Fibroblast of skin of left biceps (primary cell): Measurements from ENCODE around the gene SSNA1.

Experiments used
- DNase-seq, 2 experiments: peaks; one replicate each; pipeline ENCODE4 v3.0.0-alpha.2; 2013; ENCODE audit warnings: low read depth in 2 of 2

The SSNA1 gene

GRCh38 chr9:137152844-137153405 is 35.6 kb upstream of the SSNA1 start:
- DNase-seq, result no peak

- DNase-seq, result peak in 1 of 2 experiments; percentile 9
Measured at GRCh38 chr9:137156567-137157375, 31.7 kb upstream of the SSNA1 start.

DNA sequence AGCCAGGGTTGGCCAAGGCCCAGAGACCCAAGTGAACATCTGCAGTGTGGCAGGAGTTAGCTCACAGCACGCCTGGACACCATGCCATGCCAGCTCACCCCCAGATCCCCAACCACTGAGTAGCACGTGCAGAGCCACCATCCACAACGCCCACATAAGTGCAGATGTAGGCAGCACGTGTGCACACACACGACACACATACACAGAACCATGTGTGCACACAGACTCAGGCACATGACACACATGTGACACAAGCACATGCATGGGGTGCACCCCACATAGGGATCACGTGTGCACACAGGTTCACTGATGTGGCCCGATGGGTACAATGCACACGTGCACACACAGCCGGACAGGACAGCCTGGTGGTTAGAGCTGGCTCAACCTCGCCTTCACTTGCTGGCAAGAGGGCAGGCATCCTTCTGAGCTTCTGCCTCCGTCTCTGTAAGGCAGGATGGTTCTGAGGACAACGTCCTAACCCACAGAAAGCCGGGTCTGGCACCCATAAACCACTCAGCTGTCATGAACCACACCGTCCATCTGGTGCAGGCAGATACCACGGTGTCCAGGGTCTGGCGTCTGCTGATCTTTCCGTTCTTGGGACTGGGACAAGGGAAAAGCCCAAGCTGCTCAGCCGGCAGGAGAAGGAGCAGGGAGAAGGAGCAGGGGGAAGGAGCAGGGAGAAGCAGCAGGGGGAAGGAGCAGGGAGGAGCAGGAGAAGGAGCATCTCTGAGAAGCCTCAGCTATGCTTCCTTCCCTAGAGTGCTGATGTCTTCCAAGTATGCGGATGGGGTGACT is 30.7 kb upstream of the SSNA1 start:
- no peak for DNase-seq

DNA sequence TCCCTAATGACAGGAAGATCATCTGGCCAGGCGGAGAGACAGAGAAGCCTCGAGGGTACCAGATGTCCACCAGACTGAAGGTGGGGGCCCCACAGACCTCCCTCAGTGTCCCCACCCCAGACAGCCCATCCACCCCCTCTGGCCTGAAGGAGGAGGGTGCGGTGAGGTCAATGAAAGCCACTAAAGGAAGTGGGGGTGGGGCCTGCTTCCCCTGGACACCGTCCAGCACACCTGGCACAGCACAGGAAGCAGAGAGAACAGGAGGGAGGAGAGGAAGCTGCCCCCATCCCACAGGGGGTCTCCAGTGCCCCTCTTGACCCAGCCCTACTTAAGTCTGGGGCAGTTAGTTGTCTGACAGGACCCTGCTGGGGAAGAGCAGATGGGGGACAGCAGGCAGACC is 29.9 kb upstream of the SSNA1 start:
- no peak for DNase-seq

- DNase-seq, result no peak
Measured at GRCh38 chr9:137159105-137160053, 29.1 kb upstream of the SSNA1 start.

DNA sequence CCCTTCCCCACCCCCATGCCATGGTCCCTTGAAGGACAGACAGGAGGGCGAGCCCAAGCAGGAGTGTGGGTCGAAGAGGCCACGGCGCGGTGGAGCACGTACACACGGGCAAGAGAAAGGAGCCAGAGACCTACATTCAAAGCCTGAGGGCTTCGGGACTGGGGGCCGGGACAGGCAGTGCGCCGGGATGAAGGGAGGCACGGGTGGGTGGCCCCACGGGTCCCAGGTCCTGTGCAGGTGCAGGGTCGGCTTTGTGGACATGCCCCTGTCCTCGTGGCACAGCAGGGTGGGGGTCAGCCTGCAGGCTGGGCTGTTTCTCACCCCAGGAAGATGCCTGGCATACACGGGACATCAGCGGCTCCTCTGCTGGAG is 28.4 kb upstream of the SSNA1 start:
- no peak for DNase-seq

DNA sequence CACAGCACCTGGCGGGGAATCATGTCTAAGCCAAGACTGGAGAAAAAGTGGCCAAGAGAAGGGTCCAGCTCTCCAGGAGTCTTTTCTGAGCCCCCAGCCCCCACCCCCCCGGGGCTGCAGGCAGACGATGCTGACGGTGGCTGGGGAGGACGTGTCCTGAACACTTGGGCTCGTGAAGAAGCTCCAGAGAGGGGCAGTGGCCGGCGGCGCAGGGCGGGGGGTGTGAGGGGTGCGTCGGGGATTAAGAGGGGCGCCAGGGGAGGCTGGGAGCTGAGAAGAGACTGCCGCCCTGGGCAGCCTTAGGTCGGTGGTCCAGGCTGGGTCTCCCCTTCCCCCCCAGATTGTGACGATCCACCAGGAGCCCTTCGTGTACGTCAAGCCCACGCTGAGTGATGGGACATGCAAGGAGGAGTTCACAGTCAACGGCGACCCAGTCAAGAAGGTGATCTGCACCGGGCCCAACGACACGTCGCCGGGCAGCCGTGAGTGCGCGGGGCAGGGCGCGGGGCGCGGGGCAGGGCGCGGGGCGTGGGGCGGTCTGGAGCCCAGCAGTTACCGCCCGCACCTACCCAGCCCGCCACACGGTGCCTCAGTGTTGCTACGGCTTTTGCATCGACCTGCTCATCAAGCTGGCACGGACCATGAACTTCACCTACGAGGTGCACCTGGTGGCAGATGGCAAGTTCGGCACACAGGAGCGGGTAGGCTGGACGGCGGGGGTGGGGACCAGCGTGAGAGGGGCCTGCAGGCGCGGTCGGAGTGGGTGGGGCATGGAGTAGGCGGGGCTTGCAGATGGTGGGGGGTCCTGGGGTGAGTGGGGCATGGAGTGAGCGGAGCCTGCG is 27.5 kb upstream of the SSNA1 start:
- DNase-seq, result no peak

- DNase-seq, result no peak
Measured at GRCh38 chr9:137161558-137162486, 26.7 kb upstream of the SSNA1 start.

GRCh38 chr9:137162505-137163364 is 25.7 kb upstream of the SSNA1 start:
- DNase-seq, result no peak

DNA sequence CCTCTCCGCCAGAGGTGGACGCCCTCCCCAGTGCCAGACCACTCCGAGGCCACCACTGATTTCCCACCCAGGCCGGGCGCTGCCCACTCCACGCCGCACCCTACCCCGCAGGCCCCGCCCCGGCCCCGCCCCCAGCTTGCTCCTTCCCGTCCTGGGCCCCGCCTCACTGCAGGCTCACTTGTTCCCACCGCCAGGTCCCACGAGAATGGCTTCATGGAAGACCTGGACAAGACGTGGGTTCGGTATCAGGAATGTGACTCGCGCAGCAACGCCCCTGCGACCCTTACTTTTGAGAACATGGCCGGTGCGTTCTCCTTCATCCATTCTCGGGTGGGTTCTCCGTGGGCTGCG is 25.1 kb upstream of the SSNA1 start:
- DNase-seq, result no peak

DNA sequence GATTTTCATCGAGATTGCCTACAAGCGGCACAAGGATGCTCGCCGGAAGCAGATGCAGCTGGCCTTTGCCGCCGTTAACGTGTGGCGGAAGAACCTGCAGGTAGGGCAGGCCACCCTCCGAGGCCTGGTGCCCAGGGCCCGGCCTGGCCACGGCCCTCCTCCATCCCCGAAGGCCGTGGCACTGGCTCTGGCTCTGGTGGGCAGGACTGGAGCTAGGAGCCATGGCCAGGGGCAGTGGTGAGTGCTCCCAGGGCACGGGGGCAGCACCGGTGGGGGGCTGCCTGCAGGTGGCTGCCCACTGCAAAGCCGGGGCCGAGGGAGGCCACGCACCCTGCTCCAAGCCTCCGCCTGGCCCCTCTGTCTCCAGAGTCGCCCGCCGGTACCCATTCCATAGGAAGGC is 24.7 kb upstream of the SSNA1 start:
- no peak for DNase-seq

- DNase-seq, result no peak
Measured at GRCh38 chr9:137164370-137165249, 23.9 kb upstream of the SSNA1 start.

DNA sequence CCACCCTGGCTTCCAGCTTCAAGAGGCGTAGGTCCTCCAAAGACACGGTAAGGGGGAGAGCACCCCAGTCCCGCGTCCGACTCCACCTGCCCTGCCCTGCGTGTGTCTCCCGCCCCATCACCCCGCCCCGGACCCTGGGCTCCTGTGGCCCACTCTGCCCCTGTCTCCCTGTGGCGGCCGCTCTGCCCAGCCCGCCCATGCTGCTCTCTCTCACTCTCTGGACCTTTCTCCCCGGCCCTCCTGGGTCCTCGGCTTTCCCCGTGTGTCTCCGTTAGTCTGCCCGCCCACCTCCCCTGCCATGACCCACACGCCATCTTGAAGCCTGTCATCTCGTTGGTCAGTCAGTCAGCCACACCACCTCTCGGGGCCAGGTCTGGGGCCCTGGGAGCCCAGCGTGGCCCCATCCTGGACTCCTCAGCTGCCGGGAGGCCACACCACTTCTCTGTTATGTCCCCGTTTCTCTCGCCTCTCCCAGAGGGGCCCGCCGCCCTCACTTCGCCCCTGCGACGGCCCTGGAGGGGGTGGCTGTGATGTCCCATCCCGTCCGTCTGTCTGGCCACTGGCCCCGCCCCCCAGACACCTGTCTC is 23.1 kb upstream of the SSNA1 start:
- no peak for DNase-seq

DNA sequence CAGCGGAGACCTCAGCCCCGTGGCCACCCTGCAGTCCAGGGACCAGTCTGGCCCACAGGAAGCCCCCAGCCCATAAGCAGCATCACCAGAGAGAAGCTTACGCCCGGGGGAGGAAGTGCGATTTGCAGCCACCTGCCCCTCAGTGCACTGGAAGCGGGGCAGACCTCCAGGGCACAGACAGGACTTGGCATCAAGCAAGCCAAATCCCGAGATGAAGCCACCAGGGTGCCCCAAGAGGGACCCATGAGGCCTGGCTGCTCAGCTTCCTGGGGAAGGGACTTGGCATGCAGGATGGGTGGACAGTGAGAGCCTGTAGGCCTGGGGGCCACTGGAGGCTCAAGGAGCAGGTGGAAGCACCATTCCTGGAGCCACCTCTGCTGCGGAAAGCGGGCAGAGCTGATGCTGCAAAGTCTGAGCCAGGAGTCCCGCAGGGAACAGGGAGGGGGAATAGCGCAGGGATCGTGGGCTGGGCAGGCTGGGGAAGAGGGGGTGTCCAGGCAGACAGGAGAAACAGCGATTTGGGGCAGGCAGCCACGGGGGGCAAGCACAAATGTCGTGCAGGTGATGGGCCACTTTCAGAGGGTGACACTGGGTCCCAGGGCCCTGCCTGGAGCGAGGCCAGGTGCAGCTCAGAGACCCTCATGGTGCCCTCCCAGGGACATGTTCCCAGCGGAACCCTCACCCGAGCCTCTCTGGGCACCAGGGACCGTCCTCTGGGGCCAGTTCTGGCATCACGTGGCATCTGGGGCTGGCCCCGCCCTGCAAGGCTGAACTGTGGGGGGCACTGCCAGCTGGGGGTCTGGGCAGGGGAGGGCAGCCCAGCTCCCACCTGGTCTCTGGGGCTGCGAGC is 21.9 kb upstream of the SSNA1 start:
- no peak for DNase-seq

GRCh38 chr9:137167277-137167746 is 21.2 kb upstream of the SSNA1 start:
- no peak for DNase-seq
